Smooth muscle cell (in vitro differentiated cells): ENCODE data around the gene DZIP3. TPM values are rescaled to one million over a fixed set of nuclear protein-coding genes. Genes with fewer than 3 reads are reported as not detected.

Experiments
- DNase-seq: peaks from one replicate; lab custom pipeline; 2025; ENCODE audit not compliant: unreplicated experiment; lab: John Stamatoyannopoulos, UW
- H2AFZ ChIP-seq: fragments of 200-600 bp; sonication (generic); 2 replicates; pipeline ENCODE4 v1.6.0; 2016; ENCODE audit warnings: antibody characterized with exemption, low read depth, mild to moderate bottlenecking
- H3F3A ChIP-seq: fragments of 200-600 bp; sonication (generic); 2 replicates; pipeline ENCODE4 v1.6.0; 2017; ENCODE audit warnings: antibody characterized with exemption, low read depth
- H3K27ac ChIP-seq: fragments of 200-600 bp; sonication (generic); 2 replicates; pipeline ENCODE4 v1.5.1; 2016; ENCODE audit warnings: low read depth, mild to moderate bottlenecking
- H3K27me3 ChIP-seq: fragments of 200-600 bp; sonication (generic); 2 replicates; pipeline ENCODE4 v1.6.1; 2016; ENCODE audit warnings: low read depth, mild to moderate bottlenecking
- H3K36me3 ChIP-seq: fragments of 200-600 bp; sonication (generic); 2 replicates; pipeline ENCODE4 v1.5.1; 2016; ENCODE audit warnings: low read depth
- H3K4me1 ChIP-seq: fragments of 200-600 bp; sonication (generic); 2 replicates; pipeline ENCODE4 v1.5.1; 2016; ENCODE audit warnings: low read depth
- H3K4me2 ChIP-seq: fragments of 200-600 bp; sonication (generic); 2 replicates; pipeline ENCODE4 v1.6.0; 2016; ENCODE audit warnings: mild to moderate bottlenecking
- H3K4me3 ChIP-seq: fragments of 200-600 bp; sonication (generic); 2 replicates; pipeline ENCODE4 v1.5.1; 2016; ENCODE audit warnings: mild to moderate bottlenecking
- H3K79me2 ChIP-seq: fragments of 200-600 bp; sonication (generic); 2 replicates; pipeline ENCODE4 v1.6.0; 2016; ENCODE audit warnings: low read depth, mild to moderate bottlenecking
- H3K9ac ChIP-seq: fragments of 200-600 bp; sonication (generic); 2 replicates; pipeline ENCODE4 v1.6.0; 2016; ENCODE audit warnings: low read depth
- H3K9me3 ChIP-seq: fragments of 200-600 bp; sonication (generic); replicated peaks from 2 replicates; pipeline ENCODE4 v1.5.1; 2016; ENCODE audit warnings: low read depth
- H4K20me1 ChIP-seq: fragments of 200-600 bp; sonication (generic); 2 replicates; pipeline ENCODE4 v1.6.0; 2016; ENCODE audit warnings: low read depth
- WGBS: methylation state at CpG from one replicate; pipeline ENCODE4 v1.1.7; 2016; ENCODE audit warnings: low lambda C conversion rate; 5-methylcytosine and 5-hydroxymethylcytosine counted together
- polyA plus RNA-seq: library from polyadenylated mRNA; unstranded; fragments of >200 nt; fragmentation: Nextera tagmentation; extraction: Ambion mirVana; gene quantifications from 2 replicates; pipeline ENCODE4 v1.2.1, GENCODE V29; 2016
- total RNA-seq: library from RNA; depleted of rRNA; stranded (reverse); fragments of >200 nt; gene quantifications from 2 replicates; pipeline ENCODE4 v1.2.3, GENCODE V29; 2014
- TF ChIP-seq, protein P1 (sequence below): fragments of 200-600 bp; sonication (generic); IDR thresholded peaks from 2 replicates; pipeline ENCODE4 v1.5.1; 2017; ENCODE audit warnings: borderline replicate concordance, mild to moderate bottlenecking, antibody characterized with exemption; ENCODE audit not compliant: insufficient read depth, poor library complexity, severe bottlenecking

Gene DZIP3
- total and polyA plus RNA-seq, 2 experiments from 2014 or later, result 6.2 to 13.8 TPM

DNA sequence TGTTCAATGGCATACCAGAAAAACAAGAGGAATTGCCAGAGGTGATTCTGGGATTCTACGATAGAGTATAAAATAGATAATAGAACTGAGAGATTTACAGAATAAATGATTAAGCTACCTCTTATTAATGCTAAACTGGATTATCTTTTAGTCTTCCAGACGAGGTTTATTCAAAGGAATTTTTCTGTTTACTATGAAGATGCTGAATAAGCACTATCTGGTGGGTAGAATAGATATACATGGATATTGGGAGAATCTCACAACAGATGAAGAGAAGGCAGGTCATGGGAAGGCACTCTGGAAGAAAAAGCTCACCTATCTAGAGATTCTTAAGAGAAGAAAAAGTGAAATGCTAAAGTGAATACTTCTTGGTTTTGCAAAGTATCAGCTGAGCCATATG lies 11.5 kb upstream of the DZIP3 start:
- H3K9ac ChIP-seq, result no peak overlapping the region
- no peak overlapping the region for H3K4me3 ChIP-seq
- H3F3A ChIP-seq, result no peaks in the 10 kb centered on the region
- no peaks in the 10 kb centered on the region for H3K36me3 ChIP-seq
- DNase-seq, result no peak
- peaks cover 3% of the 10 kb centered on the region for H3K9me3 ChIP-seq
- no peak overlapping the region for H3K4me2 ChIP-seq
- H3K4me1 ChIP-seq, result peaks cover 5% of the 10 kb centered on the region
- no peak overlapping the region for H3K27ac ChIP-seq
- peaks cover 2% of the 10 kb centered on the region for H3K79me2 ChIP-seq
- WGBS, result 95% methylated on average over 2 of the region's 2 CpGs
- H3K27me3 ChIP-seq, result no peaks in the 10 kb centered on the region
- no peak overlapping the region for H2AFZ ChIP-seq
- no peaks in the 10 kb centered on the region for H4K20me1 ChIP-seq
- TF ChIP-seq, protein P1, sequence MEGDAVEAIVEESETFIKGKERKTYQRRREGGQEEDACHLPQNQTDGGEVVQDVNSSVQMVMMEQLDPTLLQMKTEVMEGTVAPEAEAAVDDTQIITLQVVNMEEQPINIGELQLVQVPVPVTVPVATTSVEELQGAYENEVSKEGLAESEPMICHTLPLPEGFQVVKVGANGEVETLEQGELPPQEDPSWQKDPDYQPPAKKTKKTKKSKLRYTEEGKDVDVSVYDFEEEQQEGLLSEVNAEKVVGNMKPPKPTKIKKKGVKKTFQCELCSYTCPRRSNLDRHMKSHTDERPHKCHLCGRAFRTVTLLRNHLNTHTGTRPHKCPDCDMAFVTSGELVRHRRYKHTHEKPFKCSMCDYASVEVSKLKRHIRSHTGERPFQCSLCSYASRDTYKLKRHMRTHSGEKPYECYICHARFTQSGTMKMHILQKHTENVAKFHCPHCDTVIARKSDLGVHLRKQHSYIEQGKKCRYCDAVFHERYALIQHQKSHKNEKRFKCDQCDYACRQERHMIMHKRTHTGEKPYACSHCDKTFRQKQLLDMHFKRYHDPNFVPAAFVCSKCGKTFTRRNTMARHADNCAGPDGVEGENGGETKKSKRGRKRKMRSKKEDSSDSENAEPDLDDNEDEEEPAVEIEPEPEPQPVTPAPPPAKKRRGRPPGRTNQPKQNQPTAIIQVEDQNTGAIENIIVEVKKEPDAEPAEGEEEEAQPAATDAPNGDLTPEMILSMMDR, result no peak

DNA sequence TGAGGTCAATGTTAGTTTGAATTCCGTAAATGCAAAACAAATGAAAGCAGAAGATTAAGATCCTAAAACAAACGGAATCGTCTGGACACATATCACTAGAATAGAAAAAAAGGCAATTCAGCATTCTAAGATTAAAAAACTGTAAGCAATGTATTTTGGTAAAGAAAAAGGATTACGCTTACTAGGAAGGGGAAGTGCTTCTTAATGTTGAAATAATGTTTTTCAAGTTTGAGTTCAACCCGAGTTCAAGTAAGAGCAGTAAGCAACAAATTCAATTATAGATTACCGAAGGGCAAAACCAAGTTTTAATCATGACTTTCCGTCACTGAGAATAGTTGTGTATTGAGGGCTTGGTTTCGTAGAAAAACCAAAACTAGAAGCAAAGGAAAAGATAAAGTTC lies 921 bp upstream of the DZIP3 start:
- Histone ChIP-seq H3K27ac (peak overlapping the region; percentile 95), H3K27me3 (no peaks in the 10 kb centered on the region), H3K9ac (peak overlapping the region; percentile 96), H3K4me1 (peaks cover 14% of the 10 kb centered on the region), H3K36me3 (no peaks in the 10 kb centered on the region), H3K4me2 (peak overlapping the region; percentile 97), H3F3A (no peaks in the 10 kb centered on the region), H2AFZ (peak overlapping the region; percentile 97), H3K79me2 (peaks cover 35% of the 10 kb centered on the region), H4K20me1 (no peaks in the 10 kb centered on the region), H3K9me3 (no peaks in the 10 kb centered on the region), H3K4me3 (peak overlapping the region; percentile 85)
- TF ChIP-seq, protein P1, result no peak
- DNase-seq, result no peak
- under 1% methylated on average over 8 of the region's 8 CpGs for WGBS

DNA sequence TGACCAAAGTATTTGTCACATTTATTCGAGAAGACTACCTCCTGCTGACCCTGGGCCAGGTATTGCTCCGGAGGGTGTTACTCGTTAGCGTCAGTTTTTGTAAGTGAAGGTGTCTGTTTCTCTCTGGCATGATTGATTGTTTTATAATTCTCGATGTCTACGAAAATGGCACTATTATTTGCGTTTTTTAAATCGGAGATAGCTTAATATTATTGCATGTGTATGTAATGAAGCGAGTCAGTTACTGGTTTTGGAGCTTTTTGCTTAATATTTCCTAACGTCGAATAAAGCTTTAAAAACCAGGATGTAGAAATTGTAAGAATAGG lies 439 bp downstream of the DZIP3 start:
- Histone ChIP-seq H3K27me3 (no peaks in the 10 kb centered on the region), H2AFZ (peak overlapping the region; percentile 97), H3K4me2 (peak overlapping the region; percentile 97), H3K4me3 (peak overlapping the region; percentile 85), H3F3A (no peaks in the 10 kb centered on the region), H3K36me3 (no peaks in the 10 kb centered on the region), H3K4me1 (peaks cover 14% of the 10 kb centered on the region), H3K79me2 (peaks cover 35% of the 10 kb centered on the region), H3K9ac (peak overlapping the region; percentile 96), H3K27ac (peak overlapping the region; percentile 95), H3K9me3 (no peaks in the 10 kb centered on the region), H4K20me1 (no peaks in the 10 kb centered on the region)
- WGBS, result 1% methylated on average over 11 of the region's 11 CpGs
- DNase-seq, result no peak
- TF ChIP-seq, protein P1, result peak; percentile 20

DNA sequence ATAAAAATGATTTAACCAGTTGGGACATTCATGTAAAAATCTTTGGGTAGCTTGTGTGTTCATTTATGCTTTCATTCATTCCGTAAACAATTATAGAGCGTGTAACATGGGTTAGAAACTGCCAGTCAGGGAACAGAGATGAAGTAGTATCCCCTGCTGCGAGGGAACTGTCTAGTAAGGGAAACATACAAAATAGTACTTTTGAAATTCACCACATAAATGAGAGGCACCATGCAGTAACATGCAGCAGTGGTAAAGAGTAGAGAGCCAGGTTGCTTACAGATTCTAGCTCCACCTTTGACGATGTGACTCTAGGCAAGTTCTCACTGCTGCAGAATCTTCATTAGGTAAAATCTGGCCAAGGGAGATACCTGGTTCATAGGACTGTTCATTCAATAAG lies 938 bp downstream of the DZIP3 start:
- no peak for DNase-seq

More for the DNA sequence above, 938 bp downstream of the DZIP3 start:
- peak overlapping the region; percentile 97 for H2AFZ ChIP-seq
- no peaks in the 10 kb centered on the region for H3K9me3 ChIP-seq
- TF ChIP-seq, protein P1, result no peak
- peak overlapping the region; percentile 85 for H3K4me3 ChIP-seq
- H3F3A ChIP-seq, result no peaks in the 10 kb centered on the region
- peaks cover 14% of the 10 kb centered on the region for H3K4me1 ChIP-seq
- peak overlapping the region; percentile 95 for H3K27ac ChIP-seq
- H3K79me2 ChIP-seq, result peaks cover 34% of the 10 kb centered on the region
- H3K36me3 ChIP-seq, result no peaks in the 10 kb centered on the region
- WGBS, result 36% methylated on average over 4 of the region's 4 CpGs
- peak overlapping the region; percentile 97 for H3K4me2 ChIP-seq
- H3K27me3 ChIP-seq, result no peaks in the 10 kb centered on the region
- no peaks in the 10 kb centered on the region for H4K20me1 ChIP-seq
- peak overlapping the region; percentile 96 for H3K9ac ChIP-seq
